DOHH2 (cell line): Measurements from ENCODE around the gene TUNAR.

Experiments
- H3F3A ChIP-seq: fragments of 200-600 bp; sonication (generic), shearing (Covaris generic); 2 replicates; pipeline ENCODE4 v1.6.0; 2016; ENCODE audit warnings: antibody characterized with exemption, mild to moderate bottlenecking; ENCODE audit not compliant: control insufficient read depth, insufficient read depth
- H3K27ac ChIP-seq: fragments of 200-600 bp; sonication (generic); 2 replicates; pipeline ENCODE4 v1.5.1; 2014; ENCODE audit warnings: low read depth, mild to moderate bottlenecking, low read length, moderate library complexity
- H3K27me3 ChIP-seq: fragments of 200-600 bp; sonication (generic); 2 replicates; pipeline ENCODE4 v1.6.1; 2014; ENCODE audit warnings: mild to moderate bottlenecking, low read length, mixed read lengths; ENCODE audit not compliant: control insufficient read depth
- H3K36me3 ChIP-seq: fragments of 200-600 bp; sonication (generic); 2 replicates; pipeline ENCODE4 v1.6.1; 2014; ENCODE audit warnings: mild to moderate bottlenecking, low read length, moderate library complexity, mixed read lengths; ENCODE audit not compliant: control insufficient read depth
- H3K4me1 ChIP-seq: fragments of 200-600 bp; sonication (generic); 2 replicates; pipeline ENCODE4 v1.6.1; 2014; ENCODE audit warnings: mild to moderate bottlenecking, low read length, mixed read lengths; ENCODE audit not compliant: control insufficient read depth
- H3K4me2 ChIP-seq: fragments of 200-600 bp; sonication (generic); 2 replicates; pipeline ENCODE4 v1.6.0; 2014; ENCODE audit warnings: mild to moderate bottlenecking, low read length, moderate library complexity
- H3K4me3 ChIP-seq: fragments of 200-600 bp; sonication (generic); 2 replicates; pipeline ENCODE4 v1.5.1; 2014; ENCODE audit warnings: mild to moderate bottlenecking, low read length, mixed read lengths
- H3K79me2 ChIP-seq: fragments of 200-600 bp; sonication (generic); 2 replicates; pipeline ENCODE4 v1.6.1; 2014; ENCODE audit warnings: mild to moderate bottlenecking, low read length, mixed read lengths; ENCODE audit not compliant: control insufficient read depth
- H3K9me2 ChIP-seq: fragments of 200-600 bp; sonication (generic); replicated peaks from 2 replicates; pipeline ENCODE4 v1.6.1; 2014; ENCODE audit warnings: mild to moderate bottlenecking, low read length, mixed read lengths; ENCODE audit not compliant: control insufficient read depth
- H3K9me3 ChIP-seq: fragments of 200-600 bp; sonication (generic); 2 replicates; pipeline ENCODE4 v1.6.1; 2014; ENCODE audit warnings: antibody characterized with exemption, low read length, mixed read lengths; ENCODE audit not compliant: control insufficient read depth, insufficient read depth
- H4K20me1 ChIP-seq: fragments of 200-600 bp; sonication (generic); 2 replicates; pipeline ENCODE4 v1.6.0; 2014; ENCODE audit warnings: low read depth, mild to moderate bottlenecking, antibody characterized with exemption, low read length, moderate library complexity; ENCODE audit not compliant: control insufficient read depth, insufficient read depth
- EZH2phosphoT487 ChIP-seq: fragments of 200-600 bp; sonication (generic); IDR thresholded peaks from 2 replicates; pipeline ENCODE4 v1.6.1; 2017; ENCODE audit warnings: borderline replicate concordance, mild to moderate bottlenecking, antibody characterized with exemption, low read length, moderate library complexity, mixed read lengths
- TF ChIP-seq, protein P1 (sequence below): fragments of 200-600 bp; sonication (generic); IDR thresholded peaks from one replicate; pipeline ENCODE4 v1.5.1; 2014; ENCODE audit warnings: antibody characterized with exemption, mild to moderate bottlenecking, low read depth, low read length; ENCODE audit not compliant: poor library complexity, severe bottlenecking

TUNAR gene

DNA sequence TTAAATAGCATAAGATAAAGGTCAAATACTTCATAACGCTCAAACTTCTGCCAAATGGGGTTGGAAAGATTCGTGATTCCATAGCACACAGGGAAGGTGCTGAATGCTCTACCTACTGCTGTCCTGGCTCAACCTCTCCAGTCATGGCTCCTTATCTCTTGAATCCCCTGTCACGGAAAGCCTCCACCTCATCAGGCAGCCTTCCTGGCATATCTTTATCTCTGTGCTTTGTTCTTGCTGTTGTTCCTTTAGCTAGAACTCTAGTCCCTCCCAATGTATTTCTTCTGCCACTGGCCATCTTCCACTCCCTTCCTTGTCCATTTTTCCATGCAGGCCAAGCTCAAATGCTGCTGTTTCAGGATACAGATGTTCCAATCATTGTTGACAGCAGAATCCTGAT, 26.9 kb upstream of the TUNAR start:
- TF ChIP-seq EZH2phosphoT487, result no peak
- TF ChIP-seq, protein P1, sequence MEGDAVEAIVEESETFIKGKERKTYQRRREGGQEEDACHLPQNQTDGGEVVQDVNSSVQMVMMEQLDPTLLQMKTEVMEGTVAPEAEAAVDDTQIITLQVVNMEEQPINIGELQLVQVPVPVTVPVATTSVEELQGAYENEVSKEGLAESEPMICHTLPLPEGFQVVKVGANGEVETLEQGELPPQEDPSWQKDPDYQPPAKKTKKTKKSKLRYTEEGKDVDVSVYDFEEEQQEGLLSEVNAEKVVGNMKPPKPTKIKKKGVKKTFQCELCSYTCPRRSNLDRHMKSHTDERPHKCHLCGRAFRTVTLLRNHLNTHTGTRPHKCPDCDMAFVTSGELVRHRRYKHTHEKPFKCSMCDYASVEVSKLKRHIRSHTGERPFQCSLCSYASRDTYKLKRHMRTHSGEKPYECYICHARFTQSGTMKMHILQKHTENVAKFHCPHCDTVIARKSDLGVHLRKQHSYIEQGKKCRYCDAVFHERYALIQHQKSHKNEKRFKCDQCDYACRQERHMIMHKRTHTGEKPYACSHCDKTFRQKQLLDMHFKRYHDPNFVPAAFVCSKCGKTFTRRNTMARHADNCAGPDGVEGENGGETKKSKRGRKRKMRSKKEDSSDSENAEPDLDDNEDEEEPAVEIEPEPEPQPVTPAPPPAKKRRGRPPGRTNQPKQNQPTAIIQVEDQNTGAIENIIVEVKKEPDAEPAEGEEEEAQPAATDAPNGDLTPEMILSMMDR, result no peak

GRCh38 chr14:95850429-95850828, 26.2 kb upstream of the TUNAR start:
- Histone ChIP-seq H3K27ac (no peak overlapping the region), H3K79me2 (no peaks in the 10 kb centered on the region), H3K4me2 (no peak overlapping the region), H3K9me3 (no peaks in the 10 kb centered on the region), H3K36me3 (no peaks in the 10 kb centered on the region), H4K20me1 (no peaks in the 10 kb centered on the region), H3F3A (no peaks in the 10 kb centered on the region), H3K27me3 (peaks cover 8% of the 10 kb centered on the region; the same call in 1 of the 2 replicates), H3K9me2 (no peaks in the 10 kb centered on the region), H3K4me3 (no peak overlapping the region), H3K4me1 (no peaks in the 10 kb centered on the region)
- TF ChIP-seq EZH2phosphoT487, result no peak
- TF ChIP-seq, protein P1, result no peak

More for the DNA sequence above, 26.9 kb upstream of the TUNAR start:
- no peaks in the 10 kb centered on the region for H3K4me1 ChIP-seq
- H3K9me2 ChIP-seq, result no peaks in the 10 kb centered on the region
- H4K20me1 ChIP-seq, result no peaks in the 10 kb centered on the region
- no peak overlapping the region for H3K4me2 ChIP-seq
- H3K79me2 ChIP-seq, result no peaks in the 10 kb centered on the region
- H3K36me3 ChIP-seq, result no peaks in the 10 kb centered on the region
- H3K27ac ChIP-seq, result no peak overlapping the region
- peaks cover 8% of the 10 kb centered on the region; the same call in 1 of the 2 replicates for H3K27me3 ChIP-seq
- no peaks in the 10 kb centered on the region for H3F3A ChIP-seq
- H3K9me3 ChIP-seq, result no peaks in the 10 kb centered on the region
- H3K4me3 ChIP-seq, result no peak overlapping the region

GRCh38 chr14:95855606-95856005, 21.0 kb upstream of the TUNAR start:
- Histone ChIP-seq H4K20me1 (no peaks in the 10 kb centered on the region), H3F3A (no peaks in the 10 kb centered on the region), H3K27ac (no peak overlapping the region), H3K4me1 (no peaks in the 10 kb centered on the region), H3K4me2 (no peak overlapping the region), H3K9me3 (no peaks in the 10 kb centered on the region), H3K9me2 (no peaks in the 10 kb centered on the region), H3K79me2 (no peaks in the 10 kb centered on the region), H3K36me3 (no peaks in the 10 kb centered on the region), H3K4me3 (no peak overlapping the region), H3K27me3 (peaks cover 15% of the 10 kb centered on the region)
- TF ChIP-seq, protein P1, result no peak
- TF ChIP-seq EZH2phosphoT487, result no peak
